IPS-11a (cell line): ENCODE data around the gene CLHC1.
"Not testable (repeated sequence)": the region's sequence is repeated elsewhere in the genome, so short reads cannot be mapped to it uniquely, and the experiment has no call there.

Experiments
- H3K4me3 ChIP-seq: one replicate; pipeline ENCODE4 v1.5.1; 2013; ENCODE audit warnings: low read depth, low read length, control low read depth

CLHC1 gene

DNA sequence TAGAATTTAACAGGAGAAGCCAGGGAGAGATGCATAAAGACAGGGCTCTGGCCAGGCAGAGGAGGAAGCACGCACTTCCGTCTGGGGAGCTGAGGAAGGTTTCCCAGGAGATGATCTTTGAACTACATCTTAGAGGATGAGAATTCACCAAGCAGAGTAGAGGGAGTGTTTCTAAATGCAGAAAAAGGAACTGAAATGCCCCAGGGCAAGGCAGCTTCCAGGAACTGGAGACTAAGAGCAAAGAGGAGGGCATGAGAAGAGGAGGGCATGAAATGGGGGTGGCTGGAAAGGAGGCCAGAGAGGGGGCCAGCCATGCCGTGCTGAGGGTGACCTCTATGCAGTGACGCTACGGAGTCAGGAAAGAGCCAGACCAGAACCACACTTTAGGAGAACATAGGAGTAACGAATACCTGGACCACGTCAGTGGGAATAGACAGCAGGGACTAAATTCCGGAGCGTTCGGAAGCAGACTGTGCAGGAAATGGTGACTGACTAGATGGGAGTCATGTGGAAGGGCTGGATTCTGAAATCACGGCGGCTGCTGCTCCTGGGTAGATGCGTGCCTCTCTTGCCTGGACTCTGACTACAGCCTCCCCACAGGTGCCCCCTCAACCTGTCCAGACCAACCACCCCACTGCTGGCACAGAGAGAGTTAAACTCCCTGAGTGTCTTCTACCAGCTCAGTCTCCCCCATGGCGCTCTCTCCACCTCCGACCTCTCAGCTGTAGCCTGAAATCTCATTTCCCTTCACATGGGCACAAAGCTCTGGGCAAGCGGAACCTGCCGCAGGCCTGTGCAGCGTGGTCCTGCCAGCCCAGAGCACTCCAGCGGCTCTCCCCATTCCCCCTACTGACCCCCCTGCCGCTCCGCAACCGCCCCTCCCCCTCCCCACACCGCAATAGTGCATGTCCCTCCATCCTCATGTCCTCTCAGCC lies 94.8 kb downstream of the CLHC1 start:
- H3K4me3 ChIP-seq = no peak overlapping the region

DNA sequence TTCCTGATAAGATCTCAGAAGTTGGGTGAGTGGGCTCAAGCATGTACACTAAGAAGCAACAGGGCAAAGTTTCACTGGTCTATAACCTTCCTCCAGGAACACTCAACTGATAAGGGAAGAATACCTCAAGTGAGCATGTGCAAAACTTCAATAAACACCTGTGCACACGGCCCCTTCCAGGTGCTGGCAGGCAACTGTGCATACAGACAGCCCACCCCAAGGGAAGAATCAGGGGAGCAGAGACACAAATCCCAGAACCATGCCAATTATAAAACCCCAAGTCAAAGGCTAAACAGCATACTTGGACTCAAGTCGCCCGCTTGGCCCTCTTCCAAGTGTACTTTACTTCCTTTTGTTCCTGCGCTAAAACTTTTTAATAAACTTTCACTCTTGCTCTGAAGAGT lies 96.0 kb downstream of the CLHC1 start:
- no peak overlapping the region for H3K4me3 ChIP-seq

DNA sequence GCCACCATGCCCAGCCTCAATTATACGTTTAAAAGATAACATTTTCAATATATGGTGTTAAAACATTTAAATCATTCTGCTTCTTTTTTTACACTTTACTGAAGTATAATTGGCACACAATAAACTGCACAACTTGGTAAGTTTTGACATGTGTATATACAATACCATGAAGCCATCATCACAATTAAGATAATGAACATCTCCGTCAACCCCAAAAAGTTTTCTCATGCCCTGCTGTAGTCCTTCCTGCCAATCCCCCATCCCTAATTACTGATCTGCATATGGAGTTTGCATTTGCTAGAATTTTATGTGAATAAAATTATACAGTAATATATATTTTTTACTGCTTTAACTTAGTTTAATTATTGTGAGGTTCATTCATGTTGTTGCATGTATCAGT lies 96.6 kb downstream of the CLHC1 start:
- no peak overlapping the region for H3K4me3 ChIP-seq

DNA sequence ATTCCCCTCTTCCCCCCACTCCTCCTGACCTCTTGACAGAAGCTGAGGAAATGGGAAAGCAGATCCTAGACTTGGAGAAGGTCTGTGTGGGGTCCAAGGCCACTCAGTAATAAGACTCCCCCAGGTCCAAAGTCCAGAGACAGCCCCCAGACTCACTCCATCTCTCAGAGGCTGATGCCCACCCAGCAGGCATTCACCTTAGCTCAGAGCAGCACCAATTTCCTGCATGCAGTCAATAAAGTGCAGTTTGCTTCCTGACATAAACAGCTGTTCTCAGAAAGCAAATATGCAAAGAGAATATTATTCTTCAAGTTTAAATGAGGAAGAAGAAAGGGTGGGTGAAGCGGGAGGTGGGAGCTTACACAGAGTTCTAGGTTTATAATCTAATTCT lies 97.8 kb downstream of the CLHC1 start:
- no peak overlapping the region for H3K4me3 ChIP-seq

DNA sequence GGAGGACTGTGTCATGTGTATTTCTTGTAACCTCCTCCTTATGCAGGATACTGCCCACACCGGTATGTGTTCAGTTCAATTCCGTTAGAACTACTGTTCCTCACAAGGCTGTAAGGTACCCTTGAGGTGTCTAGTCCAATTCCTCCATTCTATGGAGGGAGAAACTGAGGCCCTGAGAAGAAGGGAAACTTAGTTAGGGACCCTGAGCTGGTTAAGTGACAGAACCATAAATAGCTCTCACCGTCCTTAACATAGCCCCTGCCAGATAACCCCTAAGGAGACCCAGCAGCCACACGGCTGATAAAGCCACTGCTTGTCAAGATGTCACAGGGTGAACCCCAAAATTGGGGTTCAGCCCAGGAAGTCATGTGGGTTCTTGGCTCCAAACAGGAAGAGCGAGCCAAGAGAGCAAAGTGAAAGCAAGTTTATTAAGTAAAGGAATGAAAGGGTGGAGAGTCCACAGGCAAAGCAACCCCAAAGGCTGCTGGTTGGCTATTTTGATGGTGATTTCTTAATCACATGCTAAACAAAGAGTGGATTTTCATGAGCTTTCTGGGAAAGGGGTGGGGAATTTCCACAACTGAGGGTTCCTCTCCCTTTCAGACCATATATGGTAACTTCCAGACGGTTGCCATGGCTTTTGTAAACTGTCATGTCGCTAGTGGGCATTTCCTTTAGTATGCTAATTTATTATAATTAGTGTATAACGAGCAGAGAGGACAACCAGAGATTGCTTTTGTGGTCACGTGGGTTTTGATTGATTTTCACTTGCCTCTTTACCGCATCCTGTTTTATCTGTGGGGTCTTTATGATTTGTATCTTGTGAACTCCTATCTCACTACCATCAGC lies 98.4 kb downstream of the CLHC1 start:
- no peak overlapping the region for H3K4me3 ChIP-seq

DNA sequence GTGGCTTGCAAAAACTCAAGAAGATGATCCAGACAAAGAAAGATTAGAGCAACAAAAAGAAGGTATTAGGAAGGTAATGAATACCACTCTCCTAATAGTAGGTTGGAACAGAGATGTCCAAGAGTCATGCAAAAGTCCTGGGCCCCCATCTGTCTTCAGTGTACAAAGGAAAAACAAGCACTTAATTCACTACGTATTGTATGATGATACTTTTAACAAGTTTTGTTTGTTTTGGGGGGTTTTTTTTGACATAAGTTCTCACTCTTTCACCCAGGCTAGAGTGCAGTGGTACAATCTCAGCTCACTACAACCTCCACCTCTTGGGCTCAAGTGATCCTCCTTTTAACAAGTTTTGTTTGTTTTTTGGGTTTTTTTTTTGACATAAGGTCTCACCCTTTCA lies 101.2 kb downstream of the CLHC1 start:
- no peak overlapping the region for H3K4me3 ChIP-seq

DNA sequence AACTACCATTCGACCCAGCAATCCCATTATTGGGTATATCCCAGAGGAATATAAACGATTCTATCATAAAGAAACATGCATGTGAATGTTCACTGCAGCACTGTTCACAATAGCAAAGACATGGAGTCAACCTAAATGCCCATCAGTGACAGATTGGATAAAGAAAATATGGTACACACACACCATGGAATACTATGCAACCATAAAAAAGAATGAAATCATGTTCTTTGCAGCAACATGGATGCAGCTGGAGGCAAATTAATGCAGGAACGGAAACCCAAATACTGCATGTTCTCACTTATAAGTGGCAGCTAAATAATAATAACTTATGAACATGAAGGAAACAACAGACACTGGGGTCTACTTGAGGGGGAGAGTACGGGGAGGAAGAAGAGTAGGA lies 105.5 kb downstream of the CLHC1 start:
- not testable (repeated sequence) for H3K4me3 ChIP-seq
